Right ventricle myocardium superior (tissue), 1 donor: ENCODE data around the gene SEMA5A. TPM values are rescaled to one million over a fixed set of nuclear protein-coding genes. Genes with fewer than 3 reads are reported as not detected.

Experiments
- ATAC-seq: fragments of 200-7000 bp; cut with Tn5 transposase; one replicate; pipeline ENCODE4 v1.9.1; 2020; ENCODE audit warnings: mild to moderate bottlenecking; ENCODE audit not compliant: poor library complexity
- DNase-seq: peaks from one replicate; pipeline ENCODE4 v3.0.0-alpha.2; 2020
- intact Hi-C: fragments of 100-400 bp; cut with DNase I; formaldehyde crosslinking; loops from one replicate; pipeline ENCODE4 v1.11.2; 2022
- long read RNA-seq: library from polyadenylated mRNA; unstranded; transcript quantifications from one replicate; pipeline ENCODE4 v2.0.0, GENCODE V29; 2021
- total RNA-seq: library from RNA; stranded (reverse); fragmentation: NEBNext Ultra II Directional; extraction: Animal tissue kit (Norgen Biotek cat#: 25700); gene quantifications from one replicate; pipeline ENCODE4 v1.2.1, GENCODE V29; 2021
- donor health status: DM: no; HTN: yes; CAD: no; lungs with severe emphysema.

SEMA5A gene, protein sequence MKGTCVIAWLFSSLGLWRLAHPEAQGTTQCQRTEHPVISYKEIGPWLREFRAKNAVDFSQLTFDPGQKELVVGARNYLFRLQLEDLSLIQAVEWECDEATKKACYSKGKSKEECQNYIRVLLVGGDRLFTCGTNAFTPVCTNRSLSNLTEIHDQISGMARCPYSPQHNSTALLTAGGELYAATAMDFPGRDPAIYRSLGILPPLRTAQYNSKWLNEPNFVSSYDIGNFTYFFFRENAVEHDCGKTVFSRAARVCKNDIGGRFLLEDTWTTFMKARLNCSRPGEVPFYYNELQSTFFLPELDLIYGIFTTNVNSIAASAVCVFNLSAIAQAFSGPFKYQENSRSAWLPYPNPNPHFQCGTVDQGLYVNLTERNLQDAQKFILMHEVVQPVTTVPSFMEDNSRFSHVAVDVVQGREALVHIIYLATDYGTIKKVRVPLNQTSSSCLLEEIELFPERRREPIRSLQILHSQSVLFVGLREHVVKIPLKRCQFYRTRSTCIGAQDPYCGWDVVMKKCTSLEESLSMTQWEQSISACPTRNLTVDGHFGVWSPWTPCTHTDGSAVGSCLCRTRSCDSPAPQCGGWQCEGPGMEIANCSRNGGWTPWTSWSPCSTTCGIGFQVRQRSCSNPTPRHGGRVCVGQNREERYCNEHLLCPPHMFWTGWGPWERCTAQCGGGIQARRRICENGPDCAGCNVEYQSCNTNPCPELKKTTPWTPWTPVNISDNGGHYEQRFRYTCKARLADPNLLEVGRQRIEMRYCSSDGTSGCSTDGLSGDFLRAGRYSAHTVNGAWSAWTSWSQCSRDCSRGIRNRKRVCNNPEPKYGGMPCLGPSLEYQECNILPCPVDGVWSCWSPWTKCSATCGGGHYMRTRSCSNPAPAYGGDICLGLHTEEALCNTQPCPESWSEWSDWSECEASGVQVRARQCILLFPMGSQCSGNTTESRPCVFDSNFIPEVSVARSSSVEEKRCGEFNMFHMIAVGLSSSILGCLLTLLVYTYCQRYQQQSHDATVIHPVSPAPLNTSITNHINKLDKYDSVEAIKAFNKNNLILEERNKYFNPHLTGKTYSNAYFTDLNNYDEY
- total RNA-seq, result 27.1 TPM
- long read RNA-seq, full-length matches to known transcripts, result 1 of 10 reads
- long read RNA-seq, partial matches to known transcripts, result 5 of 10 reads
- long read RNA-seq, other reads (novel, unspliced or antisense), result 4 of 10 reads

DNA sequence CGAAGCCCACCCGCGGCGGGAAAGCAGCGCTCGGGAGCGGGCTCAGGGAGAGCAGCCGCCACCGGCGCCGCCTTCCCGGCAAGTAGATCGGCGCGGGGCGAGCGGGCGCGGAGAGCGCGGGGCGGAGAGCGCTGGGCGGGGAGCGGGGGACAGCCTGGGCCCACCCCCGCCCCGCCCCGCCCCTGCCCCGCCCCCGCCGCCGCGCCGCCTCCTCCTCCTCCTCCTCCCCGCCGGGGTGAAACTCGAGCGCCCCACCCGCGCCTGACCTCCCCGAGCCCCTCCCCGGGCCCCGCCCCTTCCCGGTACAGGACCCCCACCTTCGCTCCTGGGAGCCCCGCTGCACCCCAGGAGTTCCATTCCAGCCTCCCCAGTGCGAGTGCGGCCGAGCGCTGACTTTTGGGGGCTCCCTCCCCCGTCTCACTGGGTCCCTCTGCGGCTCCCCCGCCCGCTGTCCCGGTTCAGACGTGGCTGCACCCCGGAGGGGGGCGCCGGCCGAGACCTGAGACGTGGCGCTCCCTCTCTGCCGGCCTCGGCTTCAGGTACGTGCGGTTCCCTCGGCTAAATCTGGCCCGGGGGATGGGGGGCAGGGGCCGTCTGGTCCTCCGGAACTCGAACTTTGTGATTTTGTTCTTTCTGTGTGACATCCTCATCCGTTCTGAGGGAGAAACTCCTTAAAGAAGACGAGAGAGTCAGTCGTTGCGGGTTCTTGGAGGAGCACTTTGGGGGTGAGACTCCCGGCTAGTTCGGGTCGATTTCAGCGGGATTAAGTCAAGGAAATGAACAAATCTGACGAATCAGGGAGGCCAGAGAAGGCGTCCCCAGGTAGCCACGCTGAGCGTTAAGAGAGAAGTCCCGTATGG lies at the start of gene SEMA5A:
Gene SEMA5A (minus strand): TSS at position 84 of the 860 bp plus-strand sequence. CDS start 166,129 bp downstream, outside the sequence.
- ATAC-seq (peak; percentile 82), DNase-seq (peak; percentile 85)
- intact Hi-C loops, result loop anchor here (5.0 to 10.0 kb wide), 2 partner anchors 184 to 261 kb away; no protein-coding TSS in a partner anchor

GRCh38 chr5:9594913-9595312 lies 49.0 kb upstream of the SEMA5A start:
- no peak for ATAC-seq
- intact Hi-C loops, result no loop called here
- no peak for DNase-seq

- DNase-seq (no peak), ATAC-seq (no peak)
- intact Hi-C loops, result no loop called here
Measured at GRCh38 chr5:9589049-9589835, 43.4 kb upstream of the SEMA5A start.

- DNase-seq, result no peak
- no peak for ATAC-seq
- intact Hi-C loops, result no loop called here
Measured at GRCh38 chr5:9588254-9588653, 42.4 kb upstream of the SEMA5A start.

- ATAC-seq (no peak), DNase-seq (no peak)
- intact Hi-C loops, result no loop called here
Measured at GRCh38 chr5:9587135-9587534, 41.3 kb upstream of the SEMA5A start.

DNA sequence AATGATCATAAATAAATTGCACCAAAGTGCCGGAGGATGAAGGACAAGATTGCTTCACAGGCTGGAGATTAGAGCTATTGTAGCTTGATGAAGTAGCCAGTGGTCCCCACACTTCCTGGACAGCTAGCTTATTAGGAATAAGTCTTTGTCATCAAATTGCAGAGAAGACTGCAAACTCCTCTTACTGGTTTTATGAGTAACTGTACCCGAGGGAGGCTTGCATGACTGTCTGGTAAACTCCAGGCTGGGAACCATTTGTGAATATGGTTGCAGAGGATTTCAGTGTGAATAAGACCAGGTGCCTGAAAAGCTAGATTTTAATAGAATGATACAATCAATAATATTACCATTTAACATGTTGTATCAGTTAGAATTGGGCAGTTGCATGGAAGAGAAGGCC lies 36.5 kb upstream of the SEMA5A start:
- intact Hi-C loops, result no loop called here
- ATAC-seq, result no peak
- DNase-seq, result no peak

DNA sequence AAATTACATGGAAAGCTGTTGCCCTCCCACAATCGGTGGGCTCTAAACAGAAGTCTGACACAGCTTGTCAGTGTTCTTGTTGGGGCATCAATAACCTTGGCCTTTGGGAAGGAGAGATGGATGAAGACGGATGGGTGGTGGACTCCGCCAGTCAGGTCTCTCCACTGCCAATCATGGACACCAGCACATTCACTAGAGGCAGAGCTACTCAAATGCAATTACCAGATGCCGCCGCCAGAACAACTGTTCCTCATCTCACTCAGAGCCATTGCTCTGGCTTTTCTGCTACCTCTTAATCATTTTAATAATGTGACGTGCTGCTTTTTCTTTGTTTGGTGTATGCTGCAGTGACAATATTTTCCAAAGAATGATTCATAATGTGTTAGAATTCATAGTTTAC lies 27.9 kb upstream of the SEMA5A start:
- DNase-seq, result no peak
- intact Hi-C loops, result no loop called here

DNA sequence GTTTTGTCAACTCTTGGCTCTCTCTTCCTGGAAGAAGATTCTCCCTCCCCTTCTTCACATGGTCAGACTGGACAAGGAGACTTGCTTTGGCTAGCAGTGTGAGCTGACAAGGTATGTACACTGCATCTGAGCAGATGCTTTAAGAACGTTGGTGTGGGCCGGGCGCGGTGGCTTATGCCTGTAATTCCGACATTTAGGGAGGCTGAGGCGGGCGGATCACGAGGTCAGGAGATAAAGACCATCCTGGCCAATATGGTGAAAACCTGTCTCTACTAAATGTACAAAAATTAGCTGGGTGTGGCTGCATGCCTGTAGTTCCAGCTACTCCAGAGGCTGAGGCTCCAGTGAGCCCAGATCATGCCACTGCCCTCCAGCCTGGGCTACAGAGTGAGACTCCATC lies 26.4 kb upstream of the SEMA5A start:
- no peak for ATAC-seq
- DNase-seq, result no peak
- intact Hi-C loops, result no loop called here

More for the DNA sequence above, 27.9 kb upstream of the SEMA5A start:
- ATAC-seq, result no peak

DNA sequence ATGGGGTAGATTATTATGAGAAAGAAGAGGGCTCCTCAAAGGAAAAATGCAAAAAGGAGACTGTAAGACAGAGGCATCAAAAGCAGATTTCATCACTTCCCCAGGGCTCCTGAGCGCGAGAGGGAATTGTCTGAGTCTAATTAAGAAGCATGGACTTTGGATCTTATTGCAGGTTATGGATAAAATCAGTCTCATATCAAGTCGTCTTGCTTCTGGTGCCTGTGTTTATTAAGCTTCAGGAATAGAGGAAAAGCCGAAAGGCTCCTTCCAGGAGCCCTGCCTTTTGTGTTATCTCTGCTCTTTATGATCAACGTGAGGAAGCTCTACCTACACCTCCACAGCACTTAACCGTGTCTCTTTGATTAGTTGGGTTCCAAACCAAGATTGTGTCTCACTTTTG lies 25.0 kb upstream of the SEMA5A start:
- ATAC-seq, result no peak
- no peak for DNase-seq
- intact Hi-C loops, result no loop called here

- DNase-seq (no peak), ATAC-seq (no peak)
- intact Hi-C loops, result no loop called here
Measured at GRCh38 chr5:9567039-9567438, 21.2 kb upstream of the SEMA5A start.

- ATAC-seq (no peak), DNase-seq (no peak)
- intact Hi-C loops, result no loop called here
Measured at GRCh38 chr5:9564752-9565151, 18.9 kb upstream of the SEMA5A start.

- ATAC-seq (no peak), DNase-seq (no peak)
- intact Hi-C loops, result no loop called here
Measured at GRCh38 chr5:9562141-9562540, 16.3 kb upstream of the SEMA5A start.

DNA sequence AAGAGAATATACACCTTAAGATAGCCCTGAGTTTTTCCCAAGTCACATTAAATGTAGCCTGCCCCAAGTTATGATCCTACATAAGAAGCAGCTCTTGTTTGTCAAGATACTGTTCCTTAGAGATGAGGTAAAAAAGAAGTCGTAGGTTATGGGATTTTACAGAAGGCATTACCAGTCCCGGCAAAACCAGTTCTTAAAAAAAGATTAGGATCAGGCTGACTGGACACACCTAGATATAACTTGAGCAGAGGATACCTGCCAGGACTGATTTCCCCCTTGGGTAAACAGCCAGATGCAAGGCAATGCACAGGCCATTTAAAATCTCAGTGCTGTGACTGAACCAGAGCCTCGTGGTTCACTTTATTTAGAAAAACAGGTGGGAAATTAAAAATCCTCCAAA lies 14.1 kb upstream of the SEMA5A start:
- intact Hi-C loops, result no loop called here
- no peak for ATAC-seq
- DNase-seq, result no peak

DNA sequence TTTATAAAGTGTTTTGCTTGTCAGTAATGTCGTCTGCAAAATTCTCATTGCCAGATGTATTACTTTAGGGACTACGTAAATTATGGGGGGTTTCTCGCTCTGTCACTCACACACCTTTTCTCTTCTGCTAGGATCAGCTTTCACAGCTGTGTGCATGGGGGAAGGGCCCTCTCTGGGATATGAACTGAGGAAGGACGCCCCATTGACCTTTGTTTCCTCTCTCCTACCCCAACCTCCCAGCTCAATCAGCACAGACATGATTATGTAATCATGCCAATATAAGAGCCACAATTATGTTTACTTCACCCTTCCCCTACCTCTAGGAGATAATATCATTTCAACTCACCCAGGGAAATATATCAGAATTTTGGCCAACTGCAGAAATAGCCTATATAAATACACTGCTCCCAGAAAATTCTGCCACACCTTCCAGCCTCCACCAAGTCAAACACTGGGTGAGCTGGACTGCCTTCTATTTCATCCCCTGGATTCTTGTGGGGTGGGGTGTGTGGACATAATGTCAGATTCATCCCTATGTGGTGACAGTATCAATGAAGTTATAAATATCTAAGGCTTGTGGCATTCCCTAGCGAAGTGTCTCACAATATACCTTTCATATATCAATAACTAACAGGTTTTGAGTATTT lies 12.6 kb upstream of the SEMA5A start:
- intact Hi-C loops, result no loop called here
- DNase-seq (no peak), ATAC-seq (peak; percentile 12)

DNA sequence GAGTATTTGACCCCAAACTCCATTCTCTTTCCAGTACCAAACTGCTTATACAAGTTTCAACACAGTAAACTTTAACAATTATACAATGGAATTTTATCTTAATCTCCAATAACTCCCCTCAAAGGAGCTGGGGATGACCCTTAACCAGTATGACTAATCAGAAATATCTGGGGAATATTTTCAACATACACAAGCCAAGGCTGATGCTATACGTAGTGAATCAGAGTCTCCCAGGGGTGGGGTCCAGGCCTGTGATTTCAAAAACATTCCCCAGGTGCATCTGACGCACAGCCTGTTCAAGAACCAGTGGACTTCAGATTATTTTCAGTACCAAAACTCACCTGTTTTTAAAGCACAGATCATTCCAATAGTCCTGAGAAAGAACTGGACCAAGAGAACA lies 11.8 kb upstream of the SEMA5A start:
- ATAC-seq (no peak), DNase-seq (no peak)
- intact Hi-C loops, result no loop called here

DNA sequence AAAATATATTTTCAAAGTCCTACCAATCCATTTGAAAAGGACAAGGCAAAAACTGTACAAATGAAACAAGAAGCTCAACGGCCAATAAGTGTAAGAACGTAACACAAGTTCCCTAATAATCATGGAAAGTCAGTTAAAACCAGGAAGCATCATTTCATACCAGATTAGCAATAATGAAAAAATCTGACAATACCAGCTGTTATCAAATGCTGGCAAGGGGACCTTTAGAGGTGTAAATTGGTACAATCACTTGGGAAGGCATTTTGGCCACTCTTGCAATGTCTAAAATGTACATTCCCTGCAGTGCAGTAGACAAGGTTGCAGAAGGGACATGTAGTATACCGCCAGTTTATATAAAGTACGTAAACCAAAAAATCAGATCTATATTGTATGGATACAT lies 10.1 kb upstream of the SEMA5A start:
- ATAC-seq, result no peak
- intact Hi-C loops, result no loop called here
- DNase-seq, result no peak

DNA sequence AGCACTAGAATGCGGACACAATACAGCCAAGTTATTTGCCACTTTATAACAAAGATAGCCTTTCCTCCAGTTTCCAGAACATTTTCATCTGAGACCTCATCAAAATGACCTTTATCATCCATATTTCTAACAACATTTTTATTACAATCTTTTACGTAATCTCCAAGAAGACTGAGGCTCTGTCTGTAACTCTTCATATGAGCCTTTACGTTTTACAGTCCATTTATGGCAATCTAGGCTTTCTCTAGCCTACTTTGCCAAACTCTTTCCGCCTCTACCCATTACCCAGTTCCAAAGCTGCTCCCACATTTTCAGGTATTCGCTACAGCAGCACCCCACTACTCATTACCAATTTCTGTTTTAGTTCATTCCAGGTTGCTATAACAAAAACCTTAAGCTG lies 8.2 kb upstream of the SEMA5A start:
- intact Hi-C loops, result no loop called here
- no peak for DNase-seq
- no peak for ATAC-seq
